ENCODE results near the gene SGK2.

DNA sequence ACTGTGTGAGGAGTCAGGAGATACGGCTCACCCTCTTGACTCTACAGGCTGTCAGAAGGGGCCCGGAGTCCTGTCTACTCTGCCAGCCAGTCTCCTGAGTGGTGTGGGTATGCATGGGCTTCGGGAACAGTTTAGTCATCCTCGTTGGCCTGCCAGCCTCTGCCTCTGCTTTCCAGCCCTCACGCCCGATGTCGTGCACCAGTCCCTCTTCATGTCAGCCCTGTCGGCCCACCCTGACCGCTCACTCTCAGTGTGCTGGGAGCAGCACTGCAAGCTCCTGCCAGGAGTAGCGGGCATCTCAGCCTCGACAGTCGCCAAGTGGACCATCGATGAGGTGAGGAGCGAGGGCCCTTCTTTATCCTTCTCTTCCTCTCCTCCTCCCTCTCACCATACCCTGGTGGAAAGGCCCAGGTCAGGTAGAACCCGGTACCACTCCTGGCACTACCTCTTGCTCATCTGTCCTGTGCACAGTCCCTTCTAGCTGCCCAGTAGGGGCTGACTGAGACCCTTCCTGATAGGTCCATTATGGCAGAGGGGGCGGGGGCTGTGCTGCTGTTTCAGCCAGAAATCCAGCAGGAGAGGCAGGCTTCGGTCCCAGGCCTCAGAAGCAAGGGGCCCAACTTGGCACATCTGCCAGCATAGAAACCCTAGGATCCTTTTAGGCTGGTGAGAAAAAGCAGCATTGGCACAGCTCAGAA lies 18.7 kb upstream of the SGK2 start:
- TF ChIP-seq, protein P1, sequence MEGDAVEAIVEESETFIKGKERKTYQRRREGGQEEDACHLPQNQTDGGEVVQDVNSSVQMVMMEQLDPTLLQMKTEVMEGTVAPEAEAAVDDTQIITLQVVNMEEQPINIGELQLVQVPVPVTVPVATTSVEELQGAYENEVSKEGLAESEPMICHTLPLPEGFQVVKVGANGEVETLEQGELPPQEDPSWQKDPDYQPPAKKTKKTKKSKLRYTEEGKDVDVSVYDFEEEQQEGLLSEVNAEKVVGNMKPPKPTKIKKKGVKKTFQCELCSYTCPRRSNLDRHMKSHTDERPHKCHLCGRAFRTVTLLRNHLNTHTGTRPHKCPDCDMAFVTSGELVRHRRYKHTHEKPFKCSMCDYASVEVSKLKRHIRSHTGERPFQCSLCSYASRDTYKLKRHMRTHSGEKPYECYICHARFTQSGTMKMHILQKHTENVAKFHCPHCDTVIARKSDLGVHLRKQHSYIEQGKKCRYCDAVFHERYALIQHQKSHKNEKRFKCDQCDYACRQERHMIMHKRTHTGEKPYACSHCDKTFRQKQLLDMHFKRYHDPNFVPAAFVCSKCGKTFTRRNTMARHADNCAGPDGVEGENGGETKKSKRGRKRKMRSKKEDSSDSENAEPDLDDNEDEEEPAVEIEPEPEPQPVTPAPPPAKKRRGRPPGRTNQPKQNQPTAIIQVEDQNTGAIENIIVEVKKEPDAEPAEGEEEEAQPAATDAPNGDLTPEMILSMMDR (IDR thresholded peaks at IDR 0.05; ENCODE audit: low read depth, low read length), result no peak
- TF ChIP-seq POLR2A (IDR thresholded peaks at IDR 0.05; ENCODE audit: extremely low read depth, insufficient read length), result no peak
- TF ChIP-seq MYC (IDR thresholded peaks at IDR 0.05; ENCODE audit: low read depth, low read length), result no peak
